ENCODE data around the gene FAM184B. TPM values are rescaled to one million over a fixed set of nuclear protein-coding genes. Genes with fewer than 3 reads are reported as not detected.

FAM184B gene
- total RNA-seq, 1 experiment from 2014 or later: 0.09 TPM

GRCh38 chr4:17766826-17767458, 14.5 kb downstream of the FAM184B start:
- H3K9me3 Mint-ChIP-seq (ENCODE audit: low read depth, unreplicated experiment): no peaks in the 10 kb centered on the region
- H3K27me3 Mint-ChIP-seq (ENCODE audit: unreplicated experiment): no peaks in the 10 kb centered on the region
- BruUV-seq (replicated peaks): no TSS peak
- no peak overlapping the region for H3K27ac Mint-ChIP-seq (ENCODE audit: unreplicated experiment)
- DNase-seq: no peak
- intact Hi-C loops (cut with micrococcal nuclease; ENCODE audit: unreplicated experiment): no loop called here
- no peaks in the 10 kb centered on the region for H3K36me3 Mint-ChIP-seq (ENCODE audit: insufficient read depth, unreplicated experiment)
- CTCF ChIA-PET: no interaction called here
- H3K4me3 Mint-ChIP-seq (ENCODE audit: low read depth, unreplicated experiment): no peak overlapping the region
- TF ChIP-seq, protein P1, sequence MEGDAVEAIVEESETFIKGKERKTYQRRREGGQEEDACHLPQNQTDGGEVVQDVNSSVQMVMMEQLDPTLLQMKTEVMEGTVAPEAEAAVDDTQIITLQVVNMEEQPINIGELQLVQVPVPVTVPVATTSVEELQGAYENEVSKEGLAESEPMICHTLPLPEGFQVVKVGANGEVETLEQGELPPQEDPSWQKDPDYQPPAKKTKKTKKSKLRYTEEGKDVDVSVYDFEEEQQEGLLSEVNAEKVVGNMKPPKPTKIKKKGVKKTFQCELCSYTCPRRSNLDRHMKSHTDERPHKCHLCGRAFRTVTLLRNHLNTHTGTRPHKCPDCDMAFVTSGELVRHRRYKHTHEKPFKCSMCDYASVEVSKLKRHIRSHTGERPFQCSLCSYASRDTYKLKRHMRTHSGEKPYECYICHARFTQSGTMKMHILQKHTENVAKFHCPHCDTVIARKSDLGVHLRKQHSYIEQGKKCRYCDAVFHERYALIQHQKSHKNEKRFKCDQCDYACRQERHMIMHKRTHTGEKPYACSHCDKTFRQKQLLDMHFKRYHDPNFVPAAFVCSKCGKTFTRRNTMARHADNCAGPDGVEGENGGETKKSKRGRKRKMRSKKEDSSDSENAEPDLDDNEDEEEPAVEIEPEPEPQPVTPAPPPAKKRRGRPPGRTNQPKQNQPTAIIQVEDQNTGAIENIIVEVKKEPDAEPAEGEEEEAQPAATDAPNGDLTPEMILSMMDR (IDR thresholded peaks at IDR 0.05; ENCODE audit: unreplicated experiment): no peak
- peaks cover 19% of the 10 kb centered on the region for H3K4me1 Mint-ChIP-seq (ENCODE audit: low read depth, unreplicated experiment)

DNA sequence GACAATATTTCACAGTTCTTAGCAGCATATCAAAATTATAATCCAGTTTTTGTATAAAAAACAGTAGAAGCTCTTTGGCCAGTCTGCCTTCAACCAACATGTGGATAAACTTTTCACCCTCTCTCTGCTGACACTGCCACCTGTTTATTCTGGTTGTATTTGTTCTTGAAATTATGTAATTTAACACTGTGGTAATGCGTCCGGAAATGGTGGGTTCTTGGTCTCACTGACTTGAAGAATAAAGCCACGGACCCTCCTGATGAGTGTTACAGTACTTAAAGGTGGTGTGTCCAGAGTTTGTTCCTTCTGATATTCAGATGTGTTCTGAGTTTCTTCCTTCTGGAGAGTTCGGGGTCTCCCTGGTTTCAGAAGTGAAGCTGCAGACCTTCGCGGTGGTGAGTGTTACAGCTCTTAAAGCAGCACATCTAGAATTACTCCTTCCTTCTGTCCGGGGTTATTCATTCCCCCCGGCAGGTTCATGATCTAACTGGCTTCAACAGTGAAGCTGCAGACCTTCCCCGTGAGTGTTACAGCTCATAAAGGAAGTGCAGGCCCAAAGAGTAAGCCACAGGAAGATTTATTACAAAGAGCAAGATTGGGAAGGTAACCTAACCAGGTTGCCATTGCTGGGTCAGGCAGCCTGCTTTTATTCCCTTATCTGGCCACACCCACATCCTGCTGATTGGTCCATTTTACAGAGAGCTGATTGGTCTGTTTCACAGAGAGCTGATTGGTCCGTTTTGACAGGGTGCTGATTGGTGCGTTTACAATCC, 15.7 kb downstream of the FAM184B start:
- CTCF ChIA-PET: no interaction called here

GRCh38 chr4:17763931-17764330, 17.5 kb downstream of the FAM184B start:
- CTCF ChIA-PET: no interaction called here
- intact Hi-C loops (cut with micrococcal nuclease; ENCODE audit: unreplicated experiment): no loop called here

More for the DNA sequence above, 15.7 kb downstream of the FAM184B start:
- intact Hi-C loops (cut with micrococcal nuclease; ENCODE audit: unreplicated experiment): no loop called here
- H3K27me3 Mint-ChIP-seq (ENCODE audit: unreplicated experiment): no peaks in the 10 kb centered on the region
- DNase-seq: no peak
- H3K27ac Mint-ChIP-seq (ENCODE audit: unreplicated experiment): no peak overlapping the region
- no peaks in the 10 kb centered on the region for H3K9me3 Mint-ChIP-seq (ENCODE audit: low read depth, unreplicated experiment)
- no TSS peak for BruUV-seq (replicated peaks)
- H3K4me3 Mint-ChIP-seq (ENCODE audit: low read depth, unreplicated experiment): no peak overlapping the region
- TF ChIP-seq, protein P1 (IDR thresholded peaks at IDR 0.05; ENCODE audit: unreplicated experiment): no peak
- no peaks in the 10 kb centered on the region for H3K36me3 Mint-ChIP-seq (ENCODE audit: insufficient read depth, unreplicated experiment)
- H3K4me1 Mint-ChIP-seq (ENCODE audit: low read depth, unreplicated experiment): peaks cover 12% of the 10 kb centered on the region

DNA sequence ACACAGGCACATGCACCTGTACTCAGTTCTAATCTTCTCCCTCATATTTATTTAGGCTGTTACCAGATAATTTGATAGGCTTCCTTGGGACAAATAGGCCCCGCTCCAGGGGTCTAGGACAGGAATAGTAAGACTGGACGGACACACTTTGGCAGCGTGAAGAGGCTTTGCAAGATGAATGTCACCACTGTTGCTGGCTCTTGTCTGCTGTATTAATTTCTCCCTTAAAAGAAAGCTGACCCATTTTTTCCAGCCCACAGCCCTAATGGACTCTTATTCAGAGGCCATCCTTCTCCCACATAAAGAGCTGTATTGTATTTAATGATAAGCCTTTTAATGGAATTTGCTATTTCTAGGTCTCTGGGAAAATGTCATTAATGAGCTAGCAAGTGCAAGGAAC, 18.0 kb downstream of the FAM184B start:
- no peak overlapping the region for H3K27ac Mint-ChIP-seq (ENCODE audit: unreplicated experiment)
- no peaks in the 10 kb centered on the region for H3K27me3 Mint-ChIP-seq (ENCODE audit: unreplicated experiment)
- CTCF ChIA-PET: no interaction called here

More at GRCh38 chr4:17763931-17764330, 17.5 kb downstream of the FAM184B start:
- Mint-ChIP-seq H3K27ac (ENCODE audit: unreplicated experiment) (no peak overlapping the region), H3K4me1 (ENCODE audit: low read depth, unreplicated experiment) (no peaks in the 10 kb centered on the region), H3K9me3 (ENCODE audit: low read depth, unreplicated experiment) (no peaks in the 10 kb centered on the region), H3K27me3 (ENCODE audit: unreplicated experiment) (no peaks in the 10 kb centered on the region), H3K36me3 (ENCODE audit: insufficient read depth, unreplicated experiment) (no peaks in the 10 kb centered on the region), H3K4me3 (ENCODE audit: low read depth, unreplicated experiment) (no peak overlapping the region)
- no peak for DNase-seq
- TF ChIP-seq, protein P1 (IDR thresholded peaks at IDR 0.05; ENCODE audit: unreplicated experiment): no peak
- no TSS peak for BruUV-seq (replicated peaks)

More for the DNA sequence above, 18.0 kb downstream of the FAM184B start:
- DNase-seq: no peak
- Mint-ChIP-seq H3K9me3 (ENCODE audit: low read depth, unreplicated experiment) (no peaks in the 10 kb centered on the region), H3K36me3 (ENCODE audit: insufficient read depth, unreplicated experiment) (no peaks in the 10 kb centered on the region), H3K4me1 (ENCODE audit: low read depth, unreplicated experiment) (no peaks in the 10 kb centered on the region), H3K4me3 (ENCODE audit: low read depth, unreplicated experiment) (no peak overlapping the region)
- BruUV-seq (replicated peaks): no TSS peak
- intact Hi-C loops (cut with micrococcal nuclease; ENCODE audit: unreplicated experiment): no loop called here
- TF ChIP-seq, protein P1 (IDR thresholded peaks at IDR 0.05; ENCODE audit: unreplicated experiment): no peak
